Kasumi-1 (cell line): Measurements from ENCODE around the gene SHANK1.
"Not testable (repeated sequence)": the region's sequence is repeated elsewhere in the genome, so short reads cannot be mapped to it uniquely, and the experiment has no call there.

Experiments used
- DNase-seq, 2 experiments: peaks; one replicate each; lab custom pipeline; 2025; lab: John Stamatoyannopoulos, UW

Gene SHANK1

DNA sequence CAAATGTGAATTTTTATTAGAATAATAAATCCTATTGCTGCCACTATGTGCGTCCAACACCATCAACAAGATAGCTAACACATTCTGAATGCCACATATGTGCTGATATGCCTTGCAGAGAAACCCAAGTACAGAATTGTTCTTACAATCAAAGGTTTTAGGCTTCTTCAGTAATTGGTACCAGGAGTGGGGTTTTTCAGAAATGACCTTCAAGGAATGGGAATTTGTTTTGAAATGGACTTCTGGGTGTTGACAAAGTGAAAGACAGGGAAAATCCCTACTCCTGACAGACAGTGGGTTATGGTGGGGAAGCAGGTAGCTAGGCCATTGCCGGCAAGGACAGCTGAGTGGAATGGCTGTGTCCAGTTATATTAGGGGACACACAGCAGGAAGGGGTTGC is 85.6 kb downstream of the SHANK1 start:
- no peak for DNase-seq

DNA sequence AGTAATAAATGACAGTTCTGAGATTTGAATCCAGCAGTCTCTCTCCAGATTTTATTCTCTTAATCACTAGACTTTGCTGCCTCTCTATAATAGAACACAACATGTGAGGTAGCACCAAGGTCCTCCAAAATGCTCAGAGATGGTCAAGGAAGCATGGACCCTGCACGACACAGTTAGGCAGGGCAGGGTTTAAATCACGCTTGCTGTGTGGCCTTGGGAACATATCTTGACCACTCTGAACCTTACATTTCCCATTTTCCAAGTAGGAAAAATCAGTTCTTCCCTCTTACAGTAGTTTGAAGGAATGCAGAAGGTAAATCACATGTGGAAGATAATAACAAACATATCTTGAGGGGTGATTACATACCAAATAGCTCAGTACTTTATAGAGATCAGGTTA is 86.2 kb downstream of the SHANK1 start:
- DNase-seq = no peak

GRCh38 chr19:50632151-50632835 is 87.3 kb downstream of the SHANK1 start:
- DNase-seq = no peak

DNA sequence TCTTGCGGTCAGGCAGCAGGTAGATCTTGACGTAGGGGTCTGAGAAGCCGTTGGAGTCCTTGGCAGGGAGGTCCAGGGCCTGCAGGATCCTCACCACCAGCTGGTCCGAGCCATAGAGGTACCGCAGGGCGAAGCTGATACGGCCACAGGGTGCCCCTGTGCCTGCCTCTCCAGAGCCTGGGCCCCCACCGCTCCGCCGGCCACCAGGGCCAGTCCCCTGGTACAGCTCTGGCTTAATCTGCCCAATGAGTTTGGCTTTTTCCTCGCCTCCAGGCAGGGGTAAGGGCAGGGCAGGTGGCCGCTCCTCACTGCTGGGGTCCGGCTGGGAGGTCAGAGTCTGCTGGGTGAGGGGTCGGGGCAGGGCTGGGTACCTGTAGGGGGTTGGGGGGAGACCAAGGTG is 89.8 kb downstream of the SHANK1 start:
- no peak for DNase-seq

DNA sequence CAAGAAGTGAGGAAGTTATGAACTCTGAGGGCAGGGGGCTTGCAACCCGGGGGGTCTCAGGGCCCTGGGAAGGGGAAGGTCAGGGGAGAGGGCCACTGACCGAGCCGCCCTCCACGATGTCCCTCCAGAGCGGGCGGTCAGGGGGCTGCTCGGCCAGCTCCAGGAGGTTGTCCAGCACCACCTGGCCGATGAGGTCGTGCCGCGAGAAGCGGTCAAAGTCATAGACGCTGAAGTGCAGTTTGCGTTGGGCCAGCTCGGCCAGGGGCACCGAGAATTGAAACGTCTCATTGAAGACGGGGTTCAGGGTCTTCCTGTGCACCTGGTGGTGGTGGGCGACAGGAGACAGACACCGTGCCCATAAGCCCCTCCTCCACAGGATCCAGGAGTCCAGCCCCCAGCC is 90.4 kb downstream of the SHANK1 start:
- DNase-seq = no peak

GRCh38 chr19:50628551-50628950 is 91.1 kb downstream of the SHANK1 start:
- DNase-seq = no peak

DNA sequence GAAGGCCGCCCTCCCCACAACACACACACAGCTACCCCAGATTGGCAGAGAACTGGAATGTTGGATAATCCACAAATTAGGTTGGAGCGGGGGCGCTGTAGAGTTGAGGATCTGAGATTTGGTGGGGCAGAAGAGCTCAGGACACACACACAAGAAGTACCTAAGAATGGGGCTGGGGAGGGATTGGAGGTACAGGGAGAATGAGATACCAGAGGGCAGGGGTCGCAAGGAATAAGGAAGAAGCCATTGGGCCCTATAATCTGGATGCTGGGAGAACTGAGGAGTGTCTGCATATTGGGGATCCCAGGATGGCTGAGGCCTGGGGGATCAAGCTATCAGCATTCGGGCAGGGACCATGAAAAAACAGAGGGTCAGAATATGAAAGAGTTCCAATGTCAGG is 91.5 kb downstream of the SHANK1 start:
- DNase-seq = no peak

DNA sequence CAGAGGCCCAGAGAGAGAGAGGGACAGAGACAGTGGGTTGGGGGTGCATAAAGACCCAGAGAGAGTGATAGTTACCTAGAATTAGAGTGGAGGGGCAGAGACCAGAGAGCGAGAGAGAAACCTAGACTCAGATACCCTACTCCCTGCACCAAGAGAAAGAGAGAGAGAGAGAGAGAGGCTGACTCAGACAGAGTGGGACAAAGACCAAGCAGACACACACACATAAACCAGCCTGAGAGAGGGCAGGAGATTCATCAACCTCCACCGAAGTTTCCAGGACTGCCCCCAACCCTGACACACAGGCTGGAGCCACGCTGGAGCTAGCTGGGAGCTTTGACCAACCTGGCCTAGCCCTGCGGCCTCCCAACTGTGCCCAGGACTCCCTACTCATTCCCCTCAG is 92.8 kb downstream of the SHANK1 start:
- DNase-seq = no peak

DNA sequence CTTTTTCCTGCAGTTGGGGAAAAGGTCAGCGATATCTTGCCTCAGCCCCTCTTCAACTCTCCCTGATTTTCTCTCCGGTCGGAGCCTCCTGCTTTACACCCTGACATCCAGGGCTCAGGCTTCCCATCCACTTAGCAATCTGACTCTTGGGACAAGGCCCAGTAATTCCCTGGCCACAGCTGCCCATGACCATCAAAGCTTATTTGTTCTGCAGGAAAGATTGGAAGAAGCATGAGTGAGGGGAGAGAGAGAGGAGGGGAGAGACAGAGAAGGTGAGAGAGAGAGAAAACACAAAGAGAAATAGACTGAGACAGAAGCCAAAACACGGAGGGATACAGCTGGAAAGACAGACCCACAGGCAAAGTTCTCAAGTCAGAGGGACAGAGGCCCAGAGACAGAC is 93.6 kb downstream of the SHANK1 start:
- no peak for DNase-seq

DNA sequence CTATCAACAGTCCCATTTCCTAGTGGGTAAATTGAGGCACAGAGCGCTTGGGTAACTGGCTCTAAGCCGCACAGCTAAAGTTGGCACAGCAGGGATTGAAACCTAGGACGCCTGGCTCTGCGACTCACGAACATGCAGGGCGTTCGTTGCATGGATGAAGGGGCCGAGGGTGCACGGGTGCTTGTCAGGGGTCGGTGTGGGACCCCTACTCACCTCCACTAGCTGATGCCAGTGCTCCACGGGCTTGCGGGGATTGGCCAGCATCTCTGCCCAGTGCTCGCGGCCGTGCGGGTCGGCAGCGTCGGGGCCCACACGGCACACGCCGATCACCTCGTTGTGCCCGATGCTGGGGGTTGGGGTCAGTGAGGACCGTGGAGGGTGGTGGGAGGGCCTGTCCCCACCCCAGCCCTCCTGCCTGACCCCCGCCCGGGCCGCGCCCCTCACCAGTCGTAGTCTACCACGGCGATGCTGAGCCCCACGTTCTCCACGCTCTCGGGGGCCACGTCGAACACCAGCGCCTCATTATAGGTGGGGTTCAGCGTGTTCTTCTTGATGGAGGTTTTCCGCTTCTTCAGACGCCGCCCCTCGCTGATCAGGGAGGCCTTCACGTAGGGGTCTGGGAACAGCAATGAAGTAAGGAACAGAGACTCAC is 94.5 kb downstream of the SHANK1 start:
- no peak for DNase-seq

DNA sequence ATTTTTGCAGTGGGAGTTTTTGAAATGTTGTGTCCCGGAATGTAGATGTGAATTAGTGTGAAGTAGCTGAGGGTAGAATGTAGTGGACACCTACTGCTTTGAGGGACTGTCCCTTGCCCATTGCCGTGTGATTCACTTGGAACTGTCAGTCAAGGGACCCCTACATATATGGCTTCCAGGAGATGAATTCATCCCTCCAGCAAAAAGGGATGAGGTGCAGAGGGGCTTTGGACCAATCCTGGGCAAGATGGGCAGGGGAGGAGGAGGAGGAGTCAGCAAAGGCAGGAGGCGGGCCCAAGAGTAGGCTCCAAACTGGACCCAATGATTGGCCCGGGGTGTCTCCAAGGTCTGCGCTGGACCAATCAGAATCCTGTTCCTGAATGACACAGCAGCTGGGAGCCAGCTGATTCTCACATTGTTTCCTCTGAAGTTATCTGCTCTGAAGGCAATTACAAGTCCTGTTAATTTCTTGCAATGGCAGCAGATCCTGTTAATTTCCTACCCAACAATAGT is 99.2 kb downstream of the SHANK1 start:
- DNase-seq = not testable (repeated sequence)

GRCh38 chr19:50619184-50619583 is 100.4 kb downstream of the SHANK1 start:
- DNase-seq = not testable (repeated sequence)

DNA sequence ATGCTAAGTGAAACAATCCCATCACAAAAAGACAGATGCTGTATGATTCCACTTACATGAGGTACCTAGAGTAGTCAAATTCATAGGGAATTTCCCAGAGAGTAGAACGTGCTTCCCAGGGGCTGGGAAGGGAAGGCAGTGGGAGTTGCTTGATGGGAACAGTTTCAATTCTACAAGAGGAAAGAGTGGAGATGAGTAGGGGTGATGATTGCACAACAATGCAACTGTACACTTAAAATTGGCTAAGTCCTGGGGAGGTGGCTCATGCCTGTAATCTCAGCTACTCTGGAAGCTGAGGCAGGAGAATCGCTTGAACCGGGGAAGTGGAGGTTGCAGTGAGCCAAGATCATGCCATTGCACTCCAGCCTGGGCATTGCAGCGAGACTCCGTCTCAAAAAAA is 101.2 kb downstream of the SHANK1 start:
- not testable (repeated sequence) for DNase-seq

- DNase-seq = not testable (repeated sequence)
These were observed 106.8 kb downstream of the SHANK1 start for GRCh38 chr19:50612504-50613404.
